Liver (tissue), 9 donors: Measurements from ENCODE around the gene CYTH3. TPM values are rescaled to one million over a fixed set of nuclear protein-coding genes. Genes with fewer than 3 reads are reported as not detected.

Source experiments
- DNase-seq: peaks from one replicate; pipeline ENCODE4 v3.0.0-alpha.2; 2017; ENCODE audit warnings: low spot score
- H3K27ac ChIP-seq, 2 donors: one replicate each; pipeline ENCODE4 v1.7.0; 2013; ENCODE audit warnings: inconsistent platforms in 2 of 2, low read length in 2 of 2, control low read depth in 1 of 2, low read depth in 1 of 2, mild to moderate bottlenecking in 1 of 2
- H3K27me3 ChIP-seq, 4 donors: one replicate each; pipeline versions ENCODE4 v1.6.1 to v1.7.0; 2013; ENCODE audit warnings: low read length in 3 of 4, inconsistent platforms in 1 of 4, mild to moderate bottlenecking in 1 of 4, moderate library complexity in 1 of 4; ENCODE audit not compliant: control insufficient read depth in 4 of 4, insufficient read depth in 4 of 4
- H3K36me3 ChIP-seq, 4 donors: one replicate each; pipeline versions ENCODE4 v1.6.1 to v1.7.0; 2013; ENCODE audit warnings: low read length in 3 of 4, mild to moderate bottlenecking in 3 of 4, low read depth in 1 of 4, moderate library complexity in 1 of 4; ENCODE audit not compliant: control insufficient read depth in 4 of 4, insufficient read depth in 3 of 4
- H3K4me1 ChIP-seq, 4 donors: one replicate each; pipeline versions ENCODE4 v1.6.1 to v1.7.0; 2013; ENCODE audit warnings: low read length in 3 of 4, mild to moderate bottlenecking in 3 of 4, moderate library complexity in 1 of 4; ENCODE audit not compliant: control insufficient read depth in 4 of 4, insufficient read depth in 4 of 4
- H3K4me3 ChIP-seq, 3 donors: one replicate each; pipeline versions ENCODE4 v1.6.1 to v1.7.0; 2013; ENCODE audit warnings: low read length in 3 of 3, control low read depth in 1 of 3, low read depth in 1 of 3, mild to moderate bottlenecking in 1 of 3
- H3K9ac ChIP-seq, 2 donors: one replicate each; pipeline ENCODE4 v1.7.0; 2013; ENCODE audit warnings: low read length in 2 of 2, mild to moderate bottlenecking in 2 of 2, moderate library complexity in 2 of 2, control low read depth in 1 of 2, low read depth in 1 of 2
- H3K9me3 ChIP-seq, 4 donors: one replicate each; pipeline versions ENCODE4 v1.6.1 to v1.7.0; 2013; ENCODE audit warnings: low read length in 3 of 4; ENCODE audit not compliant: control insufficient read depth in 4 of 4
- EGR1 ChIP-seq, 2 donors: IDR thresholded peaks; 2 replicates each; pipeline ENCODE4 v1.6.1; 2016 to 2018; ENCODE audit warnings: antibody characterized with exemption in 2 of 2, low read depth in 2 of 2
- FOXA1 ChIP-seq: IDR thresholded peaks from 2 replicates; pipeline ENCODE4 v1.6.1; 2016; ENCODE audit warnings: antibody characterized with exemption
- FOXA2 ChIP-seq: IDR thresholded peaks from 2 replicates; pipeline ENCODE4 v1.6.1; 2016; ENCODE audit warnings: antibody characterized with exemption
- HNF4G ChIP-seq: IDR thresholded peaks from 2 replicates; pipeline ENCODE4 v1.6.1; 2016; ENCODE audit warnings: antibody characterized with exemption
- RAD21 ChIP-seq, 2 donors: IDR thresholded peaks; 2 replicates each; pipeline ENCODE4 v1.6.1; 2016; ENCODE audit warnings: antibody characterized with exemption in 2 of 2, mild to moderate bottlenecking in 2 of 2
- RXRA ChIP-seq, 2 donors: IDR thresholded peaks; 2 replicates each; pipeline ENCODE4 v1.6.1; 2017 to 2018; ENCODE audit warnings: antibody characterized with exemption in 2 of 2, mild to moderate bottlenecking in 1 of 2
- TAF1 ChIP-seq: conservative IDR thresholded peaks from 2 replicates; pipeline ENCODE4 v1.6.1; 2016; ENCODE audit warnings: antibody characterized with exemption, mild to moderate bottlenecking
- WGBS: extraction: QIAGEN DNeasy Blood & Tissue Kit; methylation state at CpG from one replicate; pipeline ENCODE4 v1.1.7; 2013; 5-methylcytosine and 5-hydroxymethylcytosine counted together
- polyA plus RNA-seq, 2 donors: library from polyadenylated mRNA; stranded (reverse) in 1 of 2; unstranded in 1 of 2; fragments of 200-250 nt in 1 of 2; fragments of >200 nt in 1 of 2; fragmentation: Nextera tagmentation in 1 of 2; extraction: Ambion mirVana in 1 of 2; gene quantifications; one replicate each; pipeline versions ENCODE4 v1.2.1 to v1.2.3, GENCODE V29; 2013 to 2015
- total RNA-seq, 2 donors: library from RNA; depleted of rRNA; stranded (reverse); fragments of >200 nt; gene quantifications; one replicate each; pipeline ENCODE4 v1.2.3, GENCODE V29; 2014
- TF ChIP-seq, protein P1 (sequence below): IDR thresholded peaks from 2 replicates; pipeline ENCODE4 v1.6.1; 2016; ENCODE audit warnings: antibody characterized with exemption
- TF ChIP-seq, protein P2 (sequence below): IDR thresholded peaks from 2 replicates; pipeline ENCODE4 v1.6.1; 2016; ENCODE audit warnings: antibody characterized with exemption, mild to moderate bottlenecking
- TF ChIP-seq, protein P3 (sequence below): fragments of 150-350 bp; IDR thresholded peaks from 2 replicates; pipeline ENCODE4 v1.5.1; 2017; ENCODE audit warnings: improper control_type of control experiment, low read depth, low read length; ENCODE audit not compliant: missing input control
- TF ChIP-seq, protein P4 (sequence below): IDR thresholded peaks from 2 replicates; pipeline ENCODE4 v1.6.1; 2016; ENCODE audit warnings: antibody characterized with exemption
- TF ChIP-seq, protein P5 (sequence below): IDR thresholded peaks from 2 replicates; pipeline ENCODE4 v1.6.1; 2016; ENCODE audit warnings: antibody characterized with exemption
- donor health status: healthy.
- donor health status: healthy.
- donor health status: healthy.
- donor health status: healthy.
- donor health status: healthy.

Gene CYTH3
- total and polyA plus RNA-seq, 4 donors, result 1.1 to 6.3 (median 3.7) TPM

DNA sequence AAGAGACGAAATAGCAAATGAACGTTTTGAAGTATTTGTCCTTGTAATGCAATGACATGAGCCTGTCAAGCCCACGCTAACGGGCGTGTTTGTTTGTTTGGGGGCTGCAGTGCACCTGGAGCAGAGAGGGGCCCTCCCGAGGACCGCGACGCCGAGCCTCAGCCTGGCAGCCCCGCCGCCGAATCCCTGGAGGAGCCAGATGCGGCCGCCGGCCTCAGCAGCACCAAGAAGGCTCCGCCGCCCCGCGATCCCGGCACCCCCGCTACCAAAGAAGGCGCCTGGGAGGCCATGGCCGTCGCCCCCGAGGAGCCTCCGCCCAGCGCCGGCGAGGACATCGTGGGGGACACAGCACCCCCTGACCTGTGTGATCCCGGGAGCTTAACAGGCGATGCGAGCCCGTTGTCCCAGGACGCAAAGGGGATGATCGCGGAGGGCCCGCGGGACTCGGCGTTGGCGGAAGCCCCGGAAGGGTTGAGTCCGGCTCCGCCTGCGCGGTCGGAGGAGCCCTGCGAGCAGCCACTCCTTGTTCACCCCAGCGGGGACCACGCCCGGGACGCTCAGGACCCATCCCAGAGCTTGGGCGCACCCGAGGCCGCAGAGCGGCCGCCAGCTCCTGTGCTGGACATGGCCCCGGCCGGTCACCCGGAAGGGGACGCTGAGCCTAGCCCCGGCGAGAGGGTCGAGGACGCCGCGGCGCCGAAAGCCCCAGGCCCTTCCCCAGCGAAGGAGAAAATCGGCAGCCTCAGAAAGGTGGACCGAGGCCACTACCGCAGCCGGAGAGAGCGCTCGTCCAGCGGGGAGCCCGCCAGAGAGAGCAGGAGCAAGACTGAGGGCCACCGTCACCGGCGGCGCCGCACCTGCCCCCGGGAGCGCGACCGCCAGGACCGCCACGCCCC lies 118.5 kb downstream of the CYTH3 start:
- no peak for TF ChIP-seq RXRA (IDR thresholded peaks at IDR 0.05)
- no peak for TF ChIP-seq RAD21 (IDR thresholded peaks at IDR 0.05)
- TF ChIP-seq TAF1, result no peak
- no peak for TF ChIP-seq FOXA1
- TF ChIP-seq, protein P1, sequence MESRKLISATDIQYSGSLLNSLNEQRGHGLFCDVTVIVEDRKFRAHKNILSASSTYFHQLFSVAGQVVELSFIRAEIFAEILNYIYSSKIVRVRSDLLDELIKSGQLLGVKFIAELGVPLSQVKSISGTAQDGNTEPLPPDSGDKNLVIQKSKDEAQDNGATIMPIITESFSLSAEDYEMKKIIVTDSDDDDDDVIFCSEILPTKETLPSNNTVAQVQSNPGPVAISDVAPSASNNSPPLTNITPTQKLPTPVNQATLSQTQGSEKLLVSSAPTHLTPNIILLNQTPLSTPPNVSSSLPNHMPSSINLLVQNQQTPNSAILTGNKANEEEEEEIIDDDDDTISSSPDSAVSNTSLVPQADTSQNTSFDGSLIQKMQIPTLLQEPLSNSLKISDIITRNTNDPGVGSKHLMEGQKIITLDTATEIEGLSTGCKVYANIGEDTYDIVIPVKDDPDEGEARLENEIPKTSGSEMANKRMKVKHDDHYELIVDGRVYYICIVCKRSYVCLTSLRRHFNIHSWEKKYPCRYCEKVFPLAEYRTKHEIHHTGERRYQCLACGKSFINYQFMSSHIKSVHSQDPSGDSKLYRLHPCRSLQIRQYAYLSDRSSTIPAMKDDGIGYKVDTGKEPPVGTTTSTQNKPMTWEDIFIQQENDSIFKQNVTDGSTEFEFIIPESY, result no peak
- TF ChIP-seq EGR1 (IDR thresholded peaks at IDR 0.05; ENCODE audit: low read depth in 2 of 2), result no peak
- TF ChIP-seq FOXA2, result no peak
- TF ChIP-seq, protein P2, sequence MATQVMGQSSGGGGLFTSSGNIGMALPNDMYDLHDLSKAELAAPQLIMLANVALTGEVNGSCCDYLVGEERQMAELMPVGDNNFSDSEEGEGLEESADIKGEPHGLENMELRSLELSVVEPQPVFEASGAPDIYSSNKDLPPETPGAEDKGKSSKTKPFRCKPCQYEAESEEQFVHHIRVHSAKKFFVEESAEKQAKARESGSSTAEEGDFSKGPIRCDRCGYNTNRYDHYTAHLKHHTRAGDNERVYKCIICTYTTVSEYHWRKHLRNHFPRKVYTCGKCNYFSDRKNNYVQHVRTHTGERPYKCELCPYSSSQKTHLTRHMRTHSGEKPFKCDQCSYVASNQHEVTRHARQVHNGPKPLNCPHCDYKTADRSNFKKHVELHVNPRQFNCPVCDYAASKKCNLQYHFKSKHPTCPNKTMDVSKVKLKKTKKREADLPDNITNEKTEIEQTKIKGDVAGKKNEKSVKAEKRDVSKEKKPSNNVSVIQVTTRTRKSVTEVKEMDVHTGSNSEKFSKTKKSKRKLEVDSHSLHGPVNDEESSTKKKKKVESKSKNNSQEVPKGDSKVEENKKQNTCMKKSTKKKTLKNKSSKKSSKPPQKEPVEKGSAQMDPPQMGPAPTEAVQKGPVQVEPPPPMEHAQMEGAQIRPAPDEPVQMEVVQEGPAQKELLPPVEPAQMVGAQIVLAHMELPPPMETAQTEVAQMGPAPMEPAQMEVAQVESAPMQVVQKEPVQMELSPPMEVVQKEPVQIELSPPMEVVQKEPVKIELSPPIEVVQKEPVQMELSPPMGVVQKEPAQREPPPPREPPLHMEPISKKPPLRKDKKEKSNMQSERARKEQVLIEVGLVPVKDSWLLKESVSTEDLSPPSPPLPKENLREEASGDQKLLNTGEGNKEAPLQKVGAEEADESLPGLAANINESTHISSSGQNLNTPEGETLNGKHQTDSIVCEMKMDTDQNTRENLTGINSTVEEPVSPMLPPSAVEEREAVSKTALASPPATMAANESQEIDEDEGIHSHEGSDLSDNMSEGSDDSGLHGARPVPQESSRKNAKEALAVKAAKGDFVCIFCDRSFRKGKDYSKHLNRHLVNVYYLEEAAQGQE, result no peak
- TF ChIP-seq HNF4G, result no peak
- TF ChIP-seq, protein P3, sequence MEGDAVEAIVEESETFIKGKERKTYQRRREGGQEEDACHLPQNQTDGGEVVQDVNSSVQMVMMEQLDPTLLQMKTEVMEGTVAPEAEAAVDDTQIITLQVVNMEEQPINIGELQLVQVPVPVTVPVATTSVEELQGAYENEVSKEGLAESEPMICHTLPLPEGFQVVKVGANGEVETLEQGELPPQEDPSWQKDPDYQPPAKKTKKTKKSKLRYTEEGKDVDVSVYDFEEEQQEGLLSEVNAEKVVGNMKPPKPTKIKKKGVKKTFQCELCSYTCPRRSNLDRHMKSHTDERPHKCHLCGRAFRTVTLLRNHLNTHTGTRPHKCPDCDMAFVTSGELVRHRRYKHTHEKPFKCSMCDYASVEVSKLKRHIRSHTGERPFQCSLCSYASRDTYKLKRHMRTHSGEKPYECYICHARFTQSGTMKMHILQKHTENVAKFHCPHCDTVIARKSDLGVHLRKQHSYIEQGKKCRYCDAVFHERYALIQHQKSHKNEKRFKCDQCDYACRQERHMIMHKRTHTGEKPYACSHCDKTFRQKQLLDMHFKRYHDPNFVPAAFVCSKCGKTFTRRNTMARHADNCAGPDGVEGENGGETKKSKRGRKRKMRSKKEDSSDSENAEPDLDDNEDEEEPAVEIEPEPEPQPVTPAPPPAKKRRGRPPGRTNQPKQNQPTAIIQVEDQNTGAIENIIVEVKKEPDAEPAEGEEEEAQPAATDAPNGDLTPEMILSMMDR, result no peak
- TF ChIP-seq, protein P4, sequence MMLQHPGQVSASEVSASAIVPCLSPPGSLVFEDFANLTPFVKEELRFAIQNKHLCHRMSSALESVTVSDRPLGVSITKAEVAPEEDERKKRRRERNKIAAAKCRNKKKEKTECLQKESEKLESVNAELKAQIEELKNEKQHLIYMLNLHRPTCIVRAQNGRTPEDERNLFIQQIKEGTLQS, result no peak
- TF ChIP-seq, protein P5, sequence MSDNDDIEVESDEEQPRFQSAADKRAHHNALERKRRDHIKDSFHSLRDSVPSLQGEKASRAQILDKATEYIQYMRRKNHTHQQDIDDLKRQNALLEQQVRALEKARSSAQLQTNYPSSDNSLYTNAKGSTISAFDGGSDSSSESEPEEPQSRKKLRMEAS, result no peak
- Histone ChIP-seq H3K27me3 (no peaks in the 10 kb centered on the region), H3K9ac (no peak overlapping the region), H3K27ac (no peak overlapping the region), H3K9me3 (no peaks in the 10 kb centered on the region), H3K4me1 (no peaks in the 10 kb centered on the region), H3K4me3 (no peak overlapping the region), H3K36me3 (peaks cover 25 to 88% (median 42%) of the 10 kb centered on the region in 4 donors)
- WGBS, result 95% methylated on average over 91 of the region's 91 CpGs
- no peak for DNase-seq
